CD14-positive monocyte (primary cell): ENCODE data around the gene KRTAP10-6. TPM values are rescaled to one million over a fixed set of nuclear protein-coding genes. Genes with fewer than 3 reads are reported as not detected.
"Not testable (repeated sequence)": the region's sequence is repeated elsewhere in the genome, so short reads cannot be mapped to it uniquely, and the experiment has no call there.

Source experiments
- DNase-seq, 3 donors: peaks; one replicate each; pipeline ENCODE4 v3.0.0-alpha.2; 2011 to 2022
- H2AFZ ChIP-seq: 2 replicates; pipeline ENCODE4 v1.6.0; 2012; ENCODE audit warnings: mild to moderate bottlenecking, low read depth, low read length, inconsistent platforms; ENCODE audit not compliant: insufficient read depth, poor library complexity, severe bottlenecking
- H3K27ac ChIP-seq, 2 donors: 1 replicate in 1 of 2; 2 replicates in 1 of 2; pipeline ENCODE4 v1.5.1; 2012 to 2013; ENCODE audit warnings: low read length in 2 of 2, control low read depth in 1 of 2, inconsistent platforms in 1 of 2, low read depth in 1 of 2, mild to moderate bottlenecking in 1 of 2
- H3K27me3 ChIP-seq, 2 donors: one replicate each; pipeline versions ENCODE4 v1.6.0 to v1.6.1; 2011 to 2013; ENCODE audit warnings: low read length in 2 of 2; ENCODE audit not compliant: control insufficient read depth in 2 of 2, insufficient read depth in 2 of 2
- H3K36me3 ChIP-seq, 2 donors: replicated peaks in 1 of 2; 1 replicate in 1 of 2; 2 replicates in 1 of 2; pipeline versions ENCODE4 v1.5.1 to v1.6.1; 2012 to 2013; ENCODE audit warnings: low read length in 2 of 2, control low read depth in 1 of 2, inconsistent platforms in 1 of 2, mild to moderate bottlenecking in 1 of 2; ENCODE audit not compliant: insufficient read depth in 2 of 2, control insufficient read depth in 1 of 2
- H3K4me1 ChIP-seq, 2 donors: 1 replicate in 1 of 2; 2 replicates in 1 of 2; pipeline versions ENCODE4 v1.5.1 to v1.6.1; 2012 to 2013; ENCODE audit warnings: low read length in 2 of 2, control low read depth in 1 of 2, inconsistent platforms in 1 of 2, mild to moderate bottlenecking in 1 of 2, moderate library complexity in 1 of 2; ENCODE audit not compliant: insufficient read depth in 2 of 2, control insufficient read depth in 1 of 2
- H3K4me2 ChIP-seq: replicated peaks from 2 replicates; pipeline ENCODE3; 2012; ENCODE audit warnings: low read length, moderate library complexity, mild to moderate bottlenecking; ENCODE audit not compliant: poor library complexity, severe bottlenecking; ENCODE audit errors: extremely low read depth
- H3K4me3 ChIP-seq, 3 experiments: fragments of 200-600 bp in 1 of 3; sonication (generic) in 1 of 3; replicated peaks in 1 of 3; 1 replicate in 2 of 3; 2 replicates in 1 of 3; pipeline ENCODE4 v1.5.1; 2011 to 2013; ENCODE audit warnings: low read length in 3 of 3, mild to moderate bottlenecking in 3 of 3, control low read depth in 2 of 3, low read depth in 2 of 3, inconsistent platforms in 1 of 3, moderate library complexity in 1 of 3
- H3K79me2 ChIP-seq: 2 replicates; pipeline ENCODE4 v1.6.0; 2012; ENCODE audit warnings: mild to moderate bottlenecking, control low read depth, inconsistent platforms, low read length, moderate library complexity; ENCODE audit not compliant: insufficient read depth
- H3K9ac ChIP-seq: 2 replicates; pipeline ENCODE4 v1.6.0; 2017; ENCODE audit warnings: low read length, mild to moderate bottlenecking; ENCODE audit not compliant: insufficient read depth, poor library complexity, severe bottlenecking
- H3K9me3 ChIP-seq, 2 donors: replicated peaks in 1 of 2; 1 replicate in 1 of 2; 2 replicates in 1 of 2; pipeline versions ENCODE4 v1.5.1 to v1.6.1; 2012 to 2013; ENCODE audit warnings: low read length in 2 of 2, control low read depth in 1 of 2; ENCODE audit not compliant: control insufficient read depth in 1 of 2, insufficient read depth in 1 of 2
- H4K20me1 ChIP-seq: 2 replicates; pipeline ENCODE4 v1.6.0; 2012; ENCODE audit warnings: mild to moderate bottlenecking, low read length, control low read depth, moderate library complexity; ENCODE audit not compliant: insufficient read depth
- H3K27ac Mint-ChIP-seq, 7 donors: one replicate each; pipeline ENCODE4 v1.8.0; 2020; ENCODE audit warnings: mild to moderate bottlenecking in 7 of 7, mixed read lengths in 7 of 7, moderate library complexity in 6 of 7, inconsistent platforms in 2 of 7
- H3K27me3 Mint-ChIP-seq, 3 donors: one replicate each; pipeline ENCODE4 v1.8.0; 2021 to 2022; ENCODE audit warnings: low read depth in 3 of 3, mild to moderate bottlenecking in 3 of 3, mixed read lengths in 3 of 3, moderate library complexity in 3 of 3, inconsistent platforms in 1 of 3
- H3K36me3 Mint-ChIP-seq, 2 donors: one replicate each; pipeline ENCODE4 v1.8.0; 2020; ENCODE audit warnings: mixed read lengths in 2 of 2, inconsistent platforms in 1 of 2, mild to moderate bottlenecking in 1 of 2
- H3K4me1 Mint-ChIP-seq: one replicate; pipeline ENCODE4 v1.8.0; 2020; ENCODE audit warnings: mild to moderate bottlenecking, mixed read lengths
- H3K4me3 Mint-ChIP-seq, 2 donors: one replicate each; pipeline ENCODE4 v1.8.0; 2020; ENCODE audit warnings: mild to moderate bottlenecking in 2 of 2, mixed read lengths in 2 of 2, moderate library complexity in 1 of 2
- H3K9me3 Mint-ChIP-seq, 7 donors: one replicate each; pipeline ENCODE4 v1.8.0; 2020 to 2022; ENCODE audit warnings: mixed read lengths in 7 of 7, mild to moderate bottlenecking in 6 of 7, moderate library complexity in 6 of 7, inconsistent platforms in 2 of 7
- WGBS: methylation state at CpG from one replicate; pipeline ENCODE4 v1.1.5; 2013; ENCODE audit warnings: missing lambda C conversion rate; ENCODE audit not compliant: insufficient coverage; 5-methylcytosine and 5-hydroxymethylcytosine counted together
- intact Hi-C, 2 donors: fragments of 100-400 bp; cut with micrococcal nuclease; formaldehyde crosslinking; loops; one replicate each; pipeline versions ENCODE4 v1.15.0 to v1.15.1; 2023
- polyA plus RNA-seq, 3 donors: library from polyadenylated mRNA; depleted of rRNA in 1 of 3; unstranded in 2 of 3; stranded (reverse) in 1 of 3; fragments of 300-500 nt in 2 of 3; fragments of >200 nt in 1 of 3; fragmentation: Illumina TruSeq in 2 of 3; gene quantifications; 1 replicate in 2 of 3; 2 replicates in 1 of 3; pipeline ENCODE4 v1.2.3, GENCODE V29; 2012 to 2021
- TF ChIP-seq, protein P1 (sequence below): fragments of 200-600 bp; IDR thresholded peaks from one replicate; pipeline ENCODE4 v1.8.0; 2022; ENCODE audit warnings: antibody characterized with exemption, mild to moderate bottlenecking

Gene KRTAP10-6
- polyA plus RNA-seq, 3 donors = not detected

DNA sequence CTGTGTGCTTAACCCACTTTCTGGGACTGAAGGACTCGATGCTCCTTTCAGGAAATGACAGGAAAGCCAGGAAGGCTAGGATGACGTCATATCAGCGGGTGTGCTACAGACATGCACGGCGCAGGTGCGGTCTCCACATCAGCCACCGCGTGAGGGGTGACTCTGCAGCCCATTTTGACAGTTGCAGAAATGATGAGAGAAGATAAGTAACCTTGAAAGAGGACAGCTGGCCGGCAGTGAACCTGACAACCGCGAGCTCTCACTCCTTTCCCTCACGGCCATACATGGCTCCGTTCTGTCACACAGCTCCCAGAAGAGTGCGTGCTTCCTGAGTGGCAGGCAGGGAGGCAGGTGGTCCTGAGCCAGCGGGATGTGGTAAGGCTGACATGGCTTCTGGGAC, 10.2 kb downstream of the KRTAP10-6 start:
- Mint-ChIP-seq H3K36me3 (no peaks in the 10 kb centered on the region), H3K27me3 (peaks cover 12 to 44% (median 14%) of the 10 kb centered on the region in 3 donors), H3K4me1 (no peaks in the 10 kb centered on the region), H3K9me3 (peaks cover 24 to 53% (median 43%) of the 10 kb centered on the region in 7 donors), H3K4me3 (no peak overlapping the region), H3K27ac (no peak overlapping the region)
- DNase-seq = no peak
- no peak overlapping the region for H3K9ac ChIP-seq
- H2AFZ ChIP-seq = no peak overlapping the region
- 91% methylated on average over 10 of the region's 15 CpGs for WGBS
- peaks cover 6 to 33% of the 10 kb centered on the region in 2 donors for H3K9me3 ChIP-seq
- no peak overlapping the region for H3K27ac ChIP-seq
- peaks cover 0 to 16% of the 10 kb centered on the region in 2 donors for H3K27me3 ChIP-seq
- H4K20me1 ChIP-seq = no peaks in the 10 kb centered on the region
- TF ChIP-seq, protein P1, sequence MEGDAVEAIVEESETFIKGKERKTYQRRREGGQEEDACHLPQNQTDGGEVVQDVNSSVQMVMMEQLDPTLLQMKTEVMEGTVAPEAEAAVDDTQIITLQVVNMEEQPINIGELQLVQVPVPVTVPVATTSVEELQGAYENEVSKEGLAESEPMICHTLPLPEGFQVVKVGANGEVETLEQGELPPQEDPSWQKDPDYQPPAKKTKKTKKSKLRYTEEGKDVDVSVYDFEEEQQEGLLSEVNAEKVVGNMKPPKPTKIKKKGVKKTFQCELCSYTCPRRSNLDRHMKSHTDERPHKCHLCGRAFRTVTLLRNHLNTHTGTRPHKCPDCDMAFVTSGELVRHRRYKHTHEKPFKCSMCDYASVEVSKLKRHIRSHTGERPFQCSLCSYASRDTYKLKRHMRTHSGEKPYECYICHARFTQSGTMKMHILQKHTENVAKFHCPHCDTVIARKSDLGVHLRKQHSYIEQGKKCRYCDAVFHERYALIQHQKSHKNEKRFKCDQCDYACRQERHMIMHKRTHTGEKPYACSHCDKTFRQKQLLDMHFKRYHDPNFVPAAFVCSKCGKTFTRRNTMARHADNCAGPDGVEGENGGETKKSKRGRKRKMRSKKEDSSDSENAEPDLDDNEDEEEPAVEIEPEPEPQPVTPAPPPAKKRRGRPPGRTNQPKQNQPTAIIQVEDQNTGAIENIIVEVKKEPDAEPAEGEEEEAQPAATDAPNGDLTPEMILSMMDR = no peak
- intact Hi-C loops = no loop called here
- H3K4me1 ChIP-seq = no peaks in the 10 kb centered on the region
- H3K36me3 ChIP-seq = no peaks in the 10 kb centered on the region
- H3K79me2 ChIP-seq = no peaks in the 10 kb centered on the region
- no peak overlapping the region for H3K4me3 ChIP-seq
- no peak overlapping the region for H3K4me2 ChIP-seq

DNA sequence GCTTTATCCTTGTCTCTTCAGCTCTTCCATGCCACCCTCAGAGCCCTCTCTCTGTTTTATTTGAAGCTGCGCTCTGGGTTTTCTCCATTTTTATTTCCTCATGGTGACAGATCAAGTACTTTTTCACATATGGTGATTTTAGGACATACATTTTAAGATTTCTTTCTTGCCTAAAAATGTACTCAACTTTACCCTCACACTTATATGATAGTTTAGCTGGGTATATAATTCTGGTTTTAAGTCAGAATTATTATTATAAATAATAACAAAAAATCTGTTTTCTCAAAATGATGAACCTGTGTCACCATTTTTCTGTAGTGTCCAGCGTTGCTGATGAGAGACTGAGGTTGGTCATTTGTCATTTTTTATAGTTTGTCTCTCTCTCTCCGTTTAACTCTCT, 11.1 kb downstream of the KRTAP10-6 start:
- H3K79me2 ChIP-seq = no peaks in the 10 kb centered on the region
- no peak overlapping the region for H3K27ac Mint-ChIP-seq
- H3K36me3 ChIP-seq = no peaks in the 10 kb centered on the region
- no peak overlapping the region for H3K9ac ChIP-seq
- H3K4me3 ChIP-seq = no peak overlapping the region
- no CpG with 5 or more reads among the region's 3 CpGs for WGBS
- no peaks in the 10 kb centered on the region for H3K36me3 Mint-ChIP-seq
- no peak overlapping the region for H3K4me3 Mint-ChIP-seq
- intact Hi-C loops = no loop called here
- H3K4me2 ChIP-seq = no peak overlapping the region
- H3K4me1 Mint-ChIP-seq = no peaks in the 10 kb centered on the region
- H2AFZ ChIP-seq = no peak overlapping the region
- H3K27me3 ChIP-seq = peaks cover 0 to 16% of the 10 kb centered on the region in 2 donors
- H3K27ac ChIP-seq = no peak overlapping the region
- peaks cover 11 to 39% (median 14%) of the 10 kb centered on the region in 3 donors for H3K27me3 Mint-ChIP-seq
- H3K9me3 Mint-ChIP-seq = peaks cover 23 to 55% (median 49%) of the 10 kb centered on the region in 7 donors
- H4K20me1 ChIP-seq = no peaks in the 10 kb centered on the region
- no peak for DNase-seq
- peaks cover 11 to 38% of the 10 kb centered on the region in 2 donors for H3K9me3 ChIP-seq
- no peaks in the 10 kb centered on the region for H3K4me1 ChIP-seq
- TF ChIP-seq, protein P1 = no peak

DNA sequence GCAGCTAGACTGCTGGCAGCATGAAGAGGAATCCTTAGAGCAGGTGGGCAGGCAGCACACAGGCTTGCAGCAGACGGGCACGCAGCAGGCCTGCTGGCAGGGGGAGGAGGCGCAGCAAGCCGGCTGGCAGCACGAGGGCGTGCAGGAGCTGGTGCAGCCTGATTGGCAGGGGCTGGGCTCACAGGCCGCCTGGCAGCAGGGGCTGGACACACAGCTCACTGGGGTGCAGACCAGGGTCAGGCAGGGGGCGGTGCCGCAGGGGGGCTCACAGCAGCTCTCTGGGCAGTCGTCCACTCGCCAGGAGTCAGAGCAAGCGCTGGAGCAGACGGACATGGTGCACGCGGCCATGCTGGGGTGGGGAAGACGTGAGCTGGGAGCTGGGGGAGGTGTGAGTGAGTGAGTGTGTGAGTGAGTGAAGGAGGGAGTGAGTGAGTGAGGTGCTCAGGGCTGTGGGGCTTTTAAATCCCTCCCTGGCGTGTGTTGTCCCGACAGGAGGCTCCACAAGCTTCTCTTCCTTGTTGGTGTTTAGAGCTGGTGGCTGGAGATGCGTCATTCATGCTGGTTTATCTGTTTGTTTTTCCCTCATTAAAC, 12.0 kb downstream of the KRTAP10-6 start, which contains the start of gene KRTAP10-5:
Gene KRTAP10-5 (minus strand): TSS at position 374 of the 591 bp plus-strand sequence. CDS start 26 bp downstream, at position 348.
- H3K36me3 ChIP-seq, intact Hi-C loops, H3K27ac ChIP-seq, H3K4me2 ChIP-seq, H3K79me2 ChIP-seq, H3K9ac ChIP-seq, H3K27me3 ChIP-seq, DNase-seq, H3K4me3 ChIP-seq, H4K20me1 ChIP-seq, H3K4me1 Mint-ChIP-seq, H2AFZ ChIP-seq, H3K4me1 ChIP-seq, H3K36me3 Mint-ChIP-seq: not testable (repeated sequence)
- Mint-ChIP-seq H3K4me3 (peak within 1 kb of the TSS in 1 of 2 donors; percentile 26), H3K9me3 (peaks cover 21 to 58% (median 50%) of the 10 kb centered on the region in 7 donors), H3K27me3 (peaks cover 11 to 36% (median 14%) of the 10 kb centered on the region in 3 donors), H3K27ac (peak within 1 kb of the TSS in 2 of 7 donors; percentile 20 to 48)
- 61% methylated on average over 8 of the region's 19 CpGs for WGBS
- H3K9me3 ChIP-seq = peaks cover 11 to 44% of the 10 kb centered on the region in 2 donors
